T-helper 17 cell (primary cell): ENCODE data around the gene ADCY5. TPM values are rescaled to one million over a fixed set of nuclear protein-coding genes. Genes with fewer than 3 reads are reported as not detected.
"Not testable (repeated sequence)": the region's sequence is repeated elsewhere in the genome, so short reads cannot be mapped to it uniquely, and the experiment has no call there.

Experiments
- ATAC-seq: fragments of 150-1000 bp; cut with Tn5 transposase; 2 replicates; pipeline ENCODE4 v1.10.0; 2021; ENCODE audit warnings: mild to moderate bottlenecking, moderate library complexity
- DNase-seq, 3 donors: peaks; one replicate each; pipeline versions ENCODE4 v3.0.0 to v3.0.0-alpha.2; 2020 to 2021
- H3K9me3 ChIP-seq: one replicate; pipeline ENCODE4 v1.7.0; 2013; ENCODE audit warnings: low read length, mild to moderate bottlenecking; ENCODE audit not compliant: control insufficient read depth, poor library complexity, severe bottlenecking
- H3K27ac Mint-ChIP-seq: one replicate; pipeline ENCODE4 v1.8.0; 2022; ENCODE audit warnings: mild to moderate bottlenecking, moderate library complexity, mixed read lengths
- H3K27me3 Mint-ChIP-seq: one replicate; pipeline ENCODE4 v1.8.0; 2022; ENCODE audit warnings: mixed read lengths
- H3K36me3 Mint-ChIP-seq: one replicate; pipeline ENCODE4 v1.8.0; 2022; ENCODE audit warnings: low read depth, mixed read lengths
- H3K4me1 Mint-ChIP-seq: one replicate; pipeline ENCODE4 v1.8.0; 2022; ENCODE audit warnings: mild to moderate bottlenecking, mixed read lengths
- H3K4me3 Mint-ChIP-seq: one replicate; pipeline ENCODE4 v1.8.0; 2022; ENCODE audit warnings: mild to moderate bottlenecking, moderate library complexity, mixed read lengths
- total RNA-seq, 4 donors: library from RNA in 2 of 4; stranded (reverse) in 2 of 4; gene quantifications; one replicate each; pipeline ENCODE4 v1.2.3 and lab custom pipeline; 2022 to 2026

ADCY5 gene
- total RNA-seq, 2 donors from 2014 or later: not detected

DNA sequence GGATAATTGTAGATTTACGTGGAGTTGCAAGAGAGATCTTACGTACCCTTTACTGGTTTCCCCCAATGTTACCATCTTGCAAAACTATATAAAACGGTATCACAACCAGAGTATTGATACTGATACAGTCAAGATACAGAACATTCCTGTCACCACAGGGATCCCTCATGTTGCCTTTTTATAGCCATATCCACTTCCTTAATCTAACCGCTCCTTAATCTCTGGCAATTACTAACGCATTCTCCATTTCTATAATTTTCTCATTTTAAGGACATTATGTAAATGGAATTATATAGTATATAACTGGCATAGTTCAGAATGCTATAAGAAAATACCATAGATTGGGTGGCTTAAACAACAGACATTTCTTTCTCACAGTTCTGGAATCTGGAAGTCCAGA is 186.0 kb downstream of the ADCY5 start:
- H3K9me3 ChIP-seq: no peaks in the 10 kb centered on the region
- DNase-seq: no peak
- Mint-ChIP-seq H3K4me1 (no peaks in the 10 kb centered on the region), H3K27me3 (no peaks in the 10 kb centered on the region), H3K36me3 (peaks cover 3% of the 10 kb centered on the region), H3K27ac (no peak overlapping the region), H3K4me3 (no peak overlapping the region)
- no peak for ATAC-seq

DNA sequence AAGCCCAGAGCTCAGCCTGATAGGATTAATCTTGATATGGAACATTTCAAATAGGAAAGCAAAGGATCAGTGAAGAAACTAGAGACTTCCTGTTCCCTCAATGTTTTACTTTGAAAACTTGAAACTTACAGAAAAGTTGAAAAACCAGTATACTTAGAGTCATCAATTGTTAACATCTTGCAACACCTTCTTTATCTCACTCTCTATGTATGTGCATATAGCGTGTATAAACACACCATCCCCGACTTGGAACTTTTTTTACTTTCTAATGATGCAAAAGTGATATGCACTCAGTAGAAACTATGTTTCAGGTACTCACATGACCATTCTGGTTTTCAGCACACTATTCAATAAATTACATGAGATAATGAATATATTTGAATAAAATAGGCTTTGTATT is 186.7 kb downstream of the ADCY5 start:
- Mint-ChIP-seq H3K36me3 (peaks cover 3% of the 10 kb centered on the region), H3K4me1 (no peaks in the 10 kb centered on the region), H3K27ac (no peak overlapping the region), H3K4me3 (no peak overlapping the region), H3K27me3 (no peaks in the 10 kb centered on the region)
- ATAC-seq (no peak), DNase-seq (no peak)
- no peaks in the 10 kb centered on the region for H3K9me3 ChIP-seq

DNA sequence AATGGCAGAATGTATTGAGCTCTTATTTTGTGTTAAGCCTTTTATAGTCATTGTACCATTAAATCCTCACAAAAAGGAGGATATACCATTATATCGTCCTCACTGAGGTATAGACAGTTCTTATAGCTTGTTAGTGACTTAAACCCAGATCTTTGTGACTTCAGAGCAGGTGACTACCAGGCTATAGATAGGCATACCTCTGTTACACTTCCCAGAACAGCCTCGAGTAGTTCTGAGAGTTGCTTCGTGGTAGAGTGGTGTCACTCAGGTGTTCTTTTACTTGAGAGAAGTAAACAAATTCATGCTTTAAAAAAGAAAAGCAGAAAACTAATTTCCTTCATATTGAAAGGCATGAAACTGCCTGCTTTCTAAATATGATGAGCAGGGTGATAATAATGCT is 187.2 kb downstream of the ADCY5 start:
- Mint-ChIP-seq H3K27ac (no peak overlapping the region), H3K27me3 (no peaks in the 10 kb centered on the region), H3K36me3 (peaks cover 3% of the 10 kb centered on the region), H3K4me3 (no peak overlapping the region), H3K4me1 (no peaks in the 10 kb centered on the region)
- ATAC-seq: no peak
- H3K9me3 ChIP-seq: no peaks in the 10 kb centered on the region
- DNase-seq: no peak

DNA sequence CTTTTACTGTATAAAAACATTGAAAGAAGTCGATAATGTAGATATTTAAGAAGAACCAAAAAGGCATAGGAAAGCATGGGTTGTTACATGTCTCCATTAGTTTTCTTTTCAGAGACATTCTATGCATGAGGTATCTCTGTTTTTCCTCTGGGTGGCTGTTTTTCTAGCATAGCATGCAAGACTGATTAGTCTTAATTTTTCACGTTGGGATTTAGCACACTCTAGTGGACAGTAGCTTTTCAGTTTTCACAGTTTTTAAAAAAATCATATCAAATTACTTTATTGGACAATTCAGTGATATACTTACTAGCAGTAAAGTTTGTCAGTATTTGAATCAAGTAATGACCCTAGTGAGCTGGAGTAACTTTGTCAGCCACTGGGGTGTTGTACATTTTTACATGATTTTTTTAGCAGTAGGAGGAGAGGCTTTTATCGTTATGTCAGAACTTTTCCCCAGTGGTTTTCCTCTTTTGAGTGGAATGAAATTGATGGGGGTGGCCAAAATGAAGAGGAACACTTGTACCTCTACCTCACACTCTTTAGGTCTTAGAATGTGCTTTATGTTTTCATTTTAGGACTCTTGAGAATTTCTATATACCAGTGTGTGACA is 190.0 kb downstream of the ADCY5 start:
- no peaks in the 10 kb centered on the region for H3K27me3 Mint-ChIP-seq
- H3K27ac Mint-ChIP-seq: peak overlapping the region; percentile 24
- ATAC-seq (peak; percentile 60), DNase-seq (no peak)
- H3K4me1 Mint-ChIP-seq: peaks cover 10% of the 10 kb centered on the region
- H3K4me3 Mint-ChIP-seq: no peak overlapping the region
- H3K36me3 Mint-ChIP-seq: peaks cover 8% of the 10 kb centered on the region
- H3K9me3 ChIP-seq: no peaks in the 10 kb centered on the region

DNA sequence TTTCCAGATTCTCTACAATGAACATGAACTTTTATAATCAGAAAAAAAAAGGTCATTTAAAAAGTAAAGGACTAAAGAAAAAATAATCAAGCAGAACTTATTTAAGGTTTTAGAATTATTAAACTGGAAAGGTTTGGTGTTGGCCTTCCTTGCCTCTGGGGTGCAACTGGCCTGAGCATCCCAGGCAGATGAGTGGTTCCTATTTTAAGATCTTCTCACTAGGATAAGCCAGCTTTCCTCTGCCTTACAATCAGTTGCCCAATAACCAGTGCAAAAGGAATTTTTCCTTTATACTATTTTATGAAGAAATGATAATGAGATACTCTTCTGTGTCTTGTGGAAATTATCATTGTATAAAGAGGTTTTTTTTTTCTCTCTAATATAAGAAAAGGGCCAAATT is 190.5 kb downstream of the ADCY5 start:
- peaks cover 10% of the 10 kb centered on the region for H3K4me1 Mint-ChIP-seq
- no peak for ATAC-seq
- H3K36me3 Mint-ChIP-seq: peaks cover 8% of the 10 kb centered on the region
- H3K9me3 ChIP-seq: no peaks in the 10 kb centered on the region
- H3K27me3 Mint-ChIP-seq: no peaks in the 10 kb centered on the region
- no peak for DNase-seq
- peak overlapping the region; percentile 24 for H3K27ac Mint-ChIP-seq
- no peak overlapping the region for H3K4me3 Mint-ChIP-seq

DNA sequence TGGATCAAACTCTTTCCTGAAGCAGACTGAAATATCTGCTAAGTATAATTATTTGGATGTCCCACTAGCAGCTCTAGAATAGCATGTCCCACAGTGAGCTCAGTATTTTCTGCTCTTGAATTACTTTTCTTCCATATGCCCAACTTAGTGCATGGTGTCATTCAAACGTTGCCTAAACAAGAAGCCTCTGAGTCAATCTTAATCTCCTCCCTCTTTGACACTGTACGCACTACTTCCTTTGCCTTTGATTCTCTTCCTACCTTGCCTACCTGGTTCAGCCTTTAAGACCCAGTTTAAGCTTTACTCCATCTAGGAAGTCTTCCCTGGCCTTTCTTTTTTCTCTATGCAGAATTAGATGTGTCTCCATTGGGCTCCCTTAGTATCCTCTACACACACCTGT is 192.6 kb downstream of the ADCY5 start:
- H3K4me1 Mint-ChIP-seq: peaks cover 10% of the 10 kb centered on the region
- H3K9me3 ChIP-seq: no peaks in the 10 kb centered on the region
- no peak for ATAC-seq

DNA sequence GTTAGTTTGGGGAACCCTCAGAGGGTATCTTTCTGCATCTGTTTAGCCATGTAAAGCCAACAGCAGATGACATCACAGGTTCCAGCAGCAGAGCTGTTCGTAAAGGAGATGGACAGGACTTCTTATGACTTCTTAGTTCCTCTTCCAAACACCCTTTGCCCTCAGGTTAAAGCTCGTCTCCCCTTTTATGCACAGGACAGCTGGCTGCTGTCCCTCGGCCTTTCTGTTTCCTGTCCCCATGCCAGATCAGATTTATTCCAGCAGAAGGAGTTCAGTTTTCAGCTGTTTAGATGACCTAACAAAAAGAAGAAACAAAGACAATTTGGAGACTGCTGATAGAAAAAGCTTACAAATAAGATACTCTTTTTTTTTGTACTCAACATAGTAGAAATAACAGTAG is 202.0 kb downstream of the ADCY5 start:
- ATAC-seq (no peak), DNase-seq (no peak)
- H3K27ac Mint-ChIP-seq: no peak overlapping the region
- no peaks in the 10 kb centered on the region for H3K9me3 ChIP-seq
- peaks cover 4% of the 10 kb centered on the region for H3K36me3 Mint-ChIP-seq
- H3K27me3 Mint-ChIP-seq: no peaks in the 10 kb centered on the region
- no peak overlapping the region for H3K4me3 Mint-ChIP-seq
- H3K4me1 Mint-ChIP-seq: peaks cover 17% of the 10 kb centered on the region

More for the DNA sequence above, 192.6 kb downstream of the ADCY5 start:
- DNase-seq: no peak
- Mint-ChIP-seq H3K4me3 (no peak overlapping the region), H3K27me3 (no peaks in the 10 kb centered on the region), H3K36me3 (peaks cover 8% of the 10 kb centered on the region), H3K27ac (peak overlapping the region; percentile 79)

DNA sequence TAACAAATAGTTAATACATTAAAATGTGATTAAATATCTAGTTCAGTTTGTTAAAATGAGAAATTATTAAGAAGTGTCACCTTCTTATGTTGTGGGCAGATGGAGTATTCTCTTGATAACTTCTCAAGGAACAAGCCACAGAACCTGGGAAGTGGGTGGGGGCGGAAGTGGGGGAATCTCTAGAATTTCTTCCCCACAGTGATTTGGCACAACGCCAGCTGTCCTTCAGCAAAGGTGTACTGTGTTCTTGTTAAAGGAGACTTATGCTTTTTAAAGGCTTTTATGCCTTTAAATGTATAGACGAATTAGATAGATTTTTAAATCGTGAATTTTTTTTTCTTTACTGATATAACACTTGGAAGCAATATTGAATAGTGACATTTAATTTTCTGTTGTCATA is 204.8 kb downstream of the ADCY5 start:
- H3K27ac Mint-ChIP-seq: no peak overlapping the region
- H3K27me3 Mint-ChIP-seq: no peaks in the 10 kb centered on the region
- peaks cover 7% of the 10 kb centered on the region for H3K36me3 Mint-ChIP-seq
- H3K9me3 ChIP-seq: no peaks in the 10 kb centered on the region
- H3K4me1 Mint-ChIP-seq: peaks cover 31% of the 10 kb centered on the region
- DNase-seq: no peak
- no peak for ATAC-seq
- no peak overlapping the region for H3K4me3 Mint-ChIP-seq

DNA sequence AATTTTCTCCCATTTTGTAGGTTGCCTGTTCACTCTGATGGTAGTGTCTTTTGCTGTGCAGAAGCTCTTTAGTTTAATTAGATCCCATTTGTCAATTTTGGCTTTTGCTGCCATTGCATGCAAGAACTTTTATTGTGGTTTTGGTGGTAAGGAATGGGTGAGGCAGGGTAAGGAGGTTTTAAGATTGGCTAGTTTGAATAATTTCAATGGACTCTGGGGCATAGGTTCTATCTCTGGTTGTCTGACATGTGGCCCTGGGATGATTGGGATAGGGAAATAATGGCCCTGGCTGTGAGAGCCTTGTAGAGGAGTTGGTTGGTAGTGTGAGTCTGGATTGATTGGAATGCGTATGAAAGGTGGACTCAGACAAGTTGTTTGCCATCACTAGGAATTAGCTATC is 209.1 kb downstream of the ADCY5 start:
- Mint-ChIP-seq H3K4me1 (peaks cover 36% of the 10 kb centered on the region), H3K27me3 (no peaks in the 10 kb centered on the region), H3K36me3 (peaks cover 5% of the 10 kb centered on the region), H3K4me3 (no peak overlapping the region), H3K27ac (no peak overlapping the region)
- ATAC-seq (no peak), DNase-seq (no peak)
- no peaks in the 10 kb centered on the region for H3K9me3 ChIP-seq

DNA sequence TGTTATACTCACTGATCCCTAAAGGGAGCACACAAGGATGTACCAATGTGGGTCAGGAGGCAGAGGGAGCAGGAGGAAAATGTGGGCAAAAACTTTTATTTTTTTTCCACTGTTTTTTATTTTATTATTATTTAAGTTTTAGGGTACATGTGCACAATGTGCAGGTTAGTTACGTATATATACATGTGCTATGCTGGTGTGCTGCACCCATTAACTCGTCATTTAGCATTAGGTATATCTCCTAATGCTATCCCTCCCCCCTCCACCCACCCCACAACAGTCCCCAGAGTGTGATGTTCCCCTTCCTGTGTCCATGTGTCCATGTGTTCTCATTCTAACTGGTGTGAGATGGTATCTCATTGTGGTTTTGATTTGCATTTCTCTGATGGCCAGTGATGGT is 209.7 kb downstream of the ADCY5 start:
- H3K27me3 Mint-ChIP-seq, H3K27ac Mint-ChIP-seq: not testable (repeated sequence)

DNA sequence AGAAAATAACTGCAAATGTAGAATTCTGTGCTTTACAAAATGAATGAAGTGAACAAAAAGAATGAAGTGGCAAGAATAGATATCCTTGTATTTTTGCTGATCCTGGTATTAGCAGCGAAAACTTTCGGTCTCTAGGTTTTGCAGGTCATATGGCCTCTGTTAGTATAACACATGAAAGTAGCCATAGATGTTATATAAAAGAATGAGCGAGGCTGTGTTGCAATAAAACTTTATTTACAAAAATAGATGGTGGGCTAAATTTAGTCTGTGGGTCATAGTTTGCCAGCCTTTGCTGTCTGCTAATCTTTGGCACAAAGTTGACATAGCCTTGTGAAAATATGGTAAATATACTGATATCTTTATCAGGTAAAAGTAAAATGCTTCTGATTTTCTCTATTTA is 212.0 kb downstream of the ADCY5 start:
- H3K27me3 Mint-ChIP-seq: no peaks in the 10 kb centered on the region
- no peak for DNase-seq
- peaks cover 6% of the 10 kb centered on the region for H3K36me3 Mint-ChIP-seq
- H3K9me3 ChIP-seq: no peaks in the 10 kb centered on the region
- no peak for ATAC-seq
- H3K4me1 Mint-ChIP-seq: peaks cover 26% of the 10 kb centered on the region
- no peak overlapping the region for H3K4me3 Mint-ChIP-seq
- no peak overlapping the region for H3K27ac Mint-ChIP-seq

More for the DNA sequence above, 209.7 kb downstream of the ADCY5 start:
- H3K4me3 Mint-ChIP-seq, ATAC-seq, DNase-seq, H3K36me3 Mint-ChIP-seq, H3K9me3 ChIP-seq: not testable (repeated sequence)
- H3K4me1 Mint-ChIP-seq: peaks cover 34% of the 10 kb centered on the region

Other genes with a start within 250 kb of the ADCY5 start
- gene SEC22A, start 247.1 kb downstream of the ADCY5 start, total RNA-seq: 10 to 100 TPM; 17.2 to 19.2 TPM
- 10 to 100 TPM; 16.2 to 18.9 TPM for gene HACD2, start 136.0 kb upstream of the ADCY5 start, total RNA-seq